GM11168 (cell line): ENCODE measurements around the gene FUT8.

ENCODE experiments used
- in situ Hi-C: fragments of 300-500 bp; cut with MboI; formaldehyde crosslinking; loops from one replicate; pipeline ENCODE4 v1.12.0; 2022; ENCODE audit warnings: low sequenced_read_pairs; ENCODE audit not compliant: unreplicated experiment

Gene FUT8

DNA sequence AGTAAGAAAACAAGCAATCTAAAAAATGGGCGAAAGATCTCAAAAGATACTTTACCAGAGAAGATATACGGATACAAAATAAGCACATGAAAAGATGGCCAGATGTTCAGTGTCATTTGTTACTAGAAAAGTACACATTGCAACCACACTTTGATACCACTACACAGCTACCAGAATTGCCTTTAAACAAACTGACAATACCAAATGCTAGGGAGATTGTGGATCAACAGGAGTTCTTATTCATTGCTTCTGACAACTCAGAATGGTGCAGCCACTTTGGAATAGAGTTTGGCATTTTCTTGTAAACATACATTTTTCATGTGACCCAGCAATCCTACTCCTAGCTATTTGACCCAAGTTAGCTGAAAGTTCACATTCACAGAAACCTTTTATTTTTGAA lies 136.3 kb downstream of the FUT8 start:
- in situ Hi-C loops = no loop called here

DNA sequence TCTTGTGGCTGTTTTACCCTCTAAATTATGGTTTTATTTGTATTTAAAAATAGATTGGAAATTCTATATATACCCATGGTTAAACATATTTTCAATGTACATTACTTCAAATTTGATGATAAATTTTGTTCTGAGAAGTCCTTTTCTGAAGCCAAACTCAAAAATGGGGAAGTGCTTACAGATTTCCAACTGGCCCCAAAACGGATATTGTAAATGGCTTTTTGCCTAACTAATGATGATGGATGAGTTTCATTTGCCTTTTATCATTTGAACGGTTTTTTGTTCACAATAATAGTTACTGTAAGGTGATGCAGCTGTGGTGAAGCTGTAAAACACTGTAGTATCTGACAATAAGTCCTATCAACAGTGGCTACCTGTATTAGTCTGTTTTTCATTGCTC lies 136.9 kb downstream of the FUT8 start:
- in situ Hi-C loops = no loop called here

DNA sequence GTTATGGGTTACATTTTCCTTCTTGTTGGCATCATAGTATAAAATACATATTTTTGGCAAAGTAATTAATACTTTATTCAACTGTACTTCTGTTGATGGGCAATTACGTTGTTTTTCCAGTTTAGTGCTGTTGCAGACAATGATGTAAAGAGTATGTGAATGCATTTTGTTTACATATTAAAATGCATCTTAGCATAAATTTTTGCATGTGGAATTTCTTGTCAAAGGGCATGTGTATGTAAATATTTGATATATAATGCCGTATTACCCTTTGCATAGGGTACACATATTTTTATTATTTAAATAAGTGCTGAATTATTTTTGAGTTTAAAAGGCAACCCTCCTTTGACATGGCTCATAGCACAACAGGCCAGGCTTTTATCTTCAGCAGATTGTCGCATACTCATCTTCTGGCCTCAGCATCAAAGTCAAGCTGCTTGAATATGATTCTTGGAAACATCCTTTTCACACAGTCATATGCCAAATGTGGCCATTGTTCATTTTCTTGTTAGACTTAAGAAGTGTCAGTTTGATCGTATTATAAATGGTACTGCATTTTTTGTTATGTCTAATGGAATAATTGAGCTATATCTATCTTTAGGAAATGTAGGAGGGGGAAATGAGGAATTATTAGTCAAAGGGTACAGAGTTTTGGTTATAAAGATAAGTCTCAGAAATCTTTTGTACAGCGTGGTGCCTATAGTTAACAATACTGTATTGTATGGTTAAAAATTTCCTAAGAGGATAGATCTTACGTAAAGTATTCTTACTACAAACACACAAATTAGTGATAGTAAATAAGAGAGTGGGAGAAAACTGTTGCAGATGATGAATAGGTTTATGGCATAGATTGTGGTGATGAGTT lies 138.5 kb downstream of the FUT8 start:
- in situ Hi-C loops = no loop called here

DNA sequence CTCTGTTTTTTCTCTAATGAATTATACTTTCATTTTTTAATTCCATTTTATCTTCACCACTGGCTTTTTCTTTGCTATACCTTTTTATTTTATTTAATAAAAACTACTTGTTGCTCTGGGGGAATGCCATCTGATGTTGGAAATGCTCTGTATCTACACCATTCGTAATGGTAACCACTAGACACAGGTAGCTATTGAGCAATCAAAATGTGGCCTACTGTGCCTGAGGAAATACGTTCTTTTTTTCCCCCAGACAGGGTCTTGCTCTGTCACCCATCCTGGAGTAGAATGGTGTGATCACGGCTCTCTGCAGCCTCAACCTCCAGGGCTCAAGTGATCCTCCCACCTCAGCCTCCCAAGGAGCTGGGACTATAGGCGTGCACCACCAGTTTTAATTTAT lies 140.2 kb downstream of the FUT8 start:
- in situ Hi-C loops = no loop called here

DNA sequence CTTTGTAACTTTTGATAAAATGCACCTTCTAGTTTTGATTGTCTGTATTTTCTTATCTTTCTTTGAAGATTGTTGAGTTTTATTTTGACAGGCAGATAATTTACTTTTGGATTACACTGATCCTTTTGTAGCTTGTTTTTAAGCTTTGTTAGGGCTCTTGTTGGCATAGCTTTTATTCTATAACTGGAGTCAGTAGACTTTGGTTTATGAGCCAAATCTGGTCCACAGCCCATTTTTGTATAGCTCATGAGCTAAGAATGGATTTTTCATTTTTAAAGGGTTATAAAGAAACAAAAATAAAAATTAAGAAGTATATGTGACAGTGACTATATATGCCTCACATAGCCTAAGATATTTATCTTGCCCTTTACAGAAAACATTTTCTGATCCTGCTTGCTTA lies 142.3 kb downstream of the FUT8 start:
- in situ Hi-C loops = no loop called here

DNA sequence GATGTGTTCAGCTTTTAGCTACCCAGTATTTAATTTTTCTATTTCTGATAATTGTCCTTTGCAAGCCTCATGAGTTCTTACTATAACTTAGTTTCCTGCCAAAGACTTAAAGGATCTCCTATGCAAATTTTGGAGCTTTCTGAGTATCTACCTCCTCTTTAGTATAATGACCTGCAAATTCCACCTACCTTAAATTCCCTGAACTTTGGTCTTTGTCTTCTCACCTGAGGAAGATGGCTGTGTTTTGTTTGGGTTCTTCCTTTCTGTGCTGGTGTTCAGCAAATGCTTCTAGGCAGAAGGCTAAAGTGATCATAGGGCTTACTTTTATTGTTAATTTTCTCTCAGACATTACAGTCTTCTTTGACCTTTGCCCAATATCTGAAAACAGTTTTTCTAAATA lies 142.8 kb downstream of the FUT8 start:
- in situ Hi-C loops = no loop called here

DNA sequence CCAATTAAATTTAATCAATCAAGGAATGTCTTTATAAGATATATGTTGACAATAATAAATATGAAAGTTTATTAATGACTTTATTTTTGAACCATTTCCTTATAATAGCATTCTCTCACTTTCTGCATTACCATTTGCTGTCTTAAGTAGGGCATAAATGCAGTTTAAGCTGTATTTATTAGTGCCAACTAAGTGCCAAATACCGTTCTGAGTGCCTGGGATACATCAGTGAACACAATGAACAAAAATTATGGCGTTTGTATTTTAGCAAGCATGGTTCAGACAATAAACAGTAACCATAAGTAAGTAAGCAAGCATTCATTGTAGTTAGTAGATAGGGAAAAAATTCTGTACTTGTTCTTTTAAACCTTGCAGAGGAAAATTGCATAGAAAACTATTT lies 145.8 kb downstream of the FUT8 start:
- in situ Hi-C loops = no loop called here

DNA sequence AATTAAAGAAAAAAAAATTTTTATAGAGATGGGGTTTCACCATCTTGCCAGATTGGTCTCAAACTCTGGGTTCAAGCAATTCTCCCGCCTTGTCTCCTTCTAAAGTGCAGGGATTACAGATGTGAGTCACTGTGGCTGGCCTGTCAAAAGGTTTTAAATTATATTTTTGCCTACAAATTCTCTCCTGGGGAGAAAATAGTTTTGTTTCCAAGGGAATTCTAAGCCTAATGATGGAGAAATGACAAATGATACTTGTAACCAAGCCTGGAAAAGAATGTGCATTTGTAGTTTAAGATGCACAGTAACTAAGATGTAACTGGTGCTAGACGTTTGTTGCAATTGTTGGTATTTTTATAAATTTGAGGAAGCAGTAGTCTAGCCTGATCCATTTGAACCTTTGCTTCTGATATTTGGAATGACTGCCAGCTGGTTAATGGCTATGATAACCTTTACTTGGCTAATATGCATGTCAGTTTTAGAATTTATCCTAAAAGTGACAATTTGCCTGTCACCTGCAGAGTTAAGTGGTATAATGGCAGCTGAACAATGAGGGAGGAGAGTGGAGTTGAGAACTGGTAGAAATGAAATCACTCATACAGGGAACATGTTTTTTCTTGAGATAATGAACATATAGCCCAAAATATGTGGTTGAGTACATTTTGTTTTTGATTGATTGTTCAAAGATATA lies 148.0 kb downstream of the FUT8 start:
- in situ Hi-C loops = no loop called here

DNA sequence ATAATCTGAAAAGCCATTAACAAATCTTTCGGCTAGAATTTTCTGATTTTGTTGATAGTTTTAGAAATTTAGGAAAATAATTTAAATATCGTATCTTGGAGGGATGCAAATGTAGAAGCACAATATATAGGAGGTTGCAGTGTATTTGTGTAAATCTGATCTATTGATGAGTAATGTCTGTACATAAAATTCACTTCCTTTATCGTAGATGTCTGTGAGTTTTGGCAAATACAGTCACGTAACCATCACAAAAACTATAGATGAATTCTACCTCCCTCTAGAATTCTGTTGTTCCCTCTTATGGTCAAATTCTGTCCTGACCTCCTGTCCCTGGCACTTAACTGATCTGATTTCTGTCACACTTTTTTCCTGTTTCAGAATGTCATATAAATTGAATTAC lies 151.8 kb downstream of the FUT8 start:
- in situ Hi-C loops = no loop called here

DNA sequence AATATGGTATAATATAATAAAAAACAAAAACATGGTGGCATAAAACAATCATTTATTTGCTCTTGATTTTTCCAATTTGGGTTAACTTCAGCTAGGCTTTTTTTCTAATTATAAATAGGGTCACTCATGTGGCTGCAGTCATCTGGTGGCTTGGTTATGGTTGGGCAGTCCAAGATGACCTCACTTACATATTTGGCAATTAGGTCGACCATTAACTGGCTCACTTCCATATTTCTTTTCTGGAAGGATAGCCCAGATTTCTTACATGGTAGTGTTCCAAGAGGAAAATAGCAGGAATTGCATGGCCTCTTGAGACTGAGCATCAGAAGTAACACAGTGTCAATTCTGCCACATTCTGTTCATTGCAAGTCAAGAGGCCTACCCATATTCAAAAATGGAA lies 153.4 kb downstream of the FUT8 start:
- in situ Hi-C loops = no loop called here

DNA sequence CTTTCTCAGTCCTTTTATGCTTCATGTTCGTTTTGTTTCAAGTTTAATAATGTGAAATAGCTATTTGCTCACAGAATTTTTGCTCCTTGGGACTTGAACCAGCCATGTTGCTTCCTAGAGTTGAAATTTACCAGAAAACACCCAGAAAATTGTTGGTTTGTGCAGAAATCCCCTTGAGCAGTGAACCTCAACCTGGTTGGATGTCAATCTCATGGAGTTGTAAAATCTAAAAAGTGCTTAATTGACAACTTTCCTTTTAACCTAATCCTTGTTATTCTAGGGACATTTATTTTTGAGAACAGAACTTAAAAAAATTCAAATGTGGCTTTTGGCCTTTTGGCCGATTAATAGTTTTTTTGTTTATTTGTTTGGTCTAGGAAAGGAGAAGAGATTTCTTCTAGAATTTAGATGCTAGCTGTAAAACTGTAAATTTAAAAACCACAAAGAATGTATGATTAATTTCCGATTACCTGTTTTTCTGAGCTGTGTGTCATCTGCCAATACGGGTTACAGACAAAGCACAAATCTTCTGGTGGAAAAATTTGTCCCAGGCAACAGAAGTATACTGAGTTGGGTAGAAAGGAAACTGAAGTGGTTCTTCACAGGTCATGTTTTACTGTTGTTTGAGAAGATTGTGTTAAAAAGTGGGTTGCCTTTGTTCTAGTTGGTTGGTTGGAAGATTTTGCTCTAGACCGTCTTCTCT lies 154.4 kb downstream of the FUT8 start:
- in situ Hi-C loops = no loop called here

DNA sequence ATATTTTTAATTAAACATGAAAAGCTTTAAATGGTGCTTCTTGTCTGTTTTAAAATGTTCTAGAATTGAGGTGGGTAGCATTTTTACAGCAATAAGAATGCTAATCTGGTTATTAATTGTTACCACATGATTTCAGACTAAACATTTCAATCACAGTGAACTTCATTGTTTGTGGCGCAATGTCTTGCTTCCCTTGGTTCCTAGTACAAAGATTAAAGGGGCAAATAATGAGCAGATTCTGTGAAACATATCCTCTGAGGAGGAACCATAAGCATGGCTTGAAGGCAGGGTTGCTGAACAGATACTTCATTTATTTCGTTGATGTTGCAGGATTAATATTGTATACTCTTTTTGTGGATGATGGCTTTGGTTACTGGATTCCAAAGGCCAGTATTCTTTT lies 162.1 kb downstream of the FUT8 start:
- in situ Hi-C loops = no loop called here

DNA sequence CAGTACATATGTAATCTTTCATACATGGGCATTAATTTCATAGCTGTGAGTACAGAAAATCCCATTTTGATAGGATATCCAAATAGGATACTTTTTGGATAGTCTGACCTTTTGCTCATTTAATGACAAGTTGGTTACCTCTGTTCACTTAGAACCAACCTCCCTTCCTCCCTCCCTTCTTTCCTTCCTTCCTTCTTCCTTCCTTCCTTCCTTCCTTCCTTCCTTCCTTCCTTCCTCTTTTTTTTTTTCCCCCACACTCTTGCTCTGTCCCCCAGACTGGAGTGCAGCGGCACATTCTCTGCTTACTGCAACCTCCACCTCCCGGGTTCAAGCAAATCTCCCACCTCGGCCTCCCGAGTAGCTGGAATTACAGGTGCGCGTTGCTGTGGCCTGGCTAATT lies 162.9 kb downstream of the FUT8 start:
- in situ Hi-C loops = no loop called here

DNA sequence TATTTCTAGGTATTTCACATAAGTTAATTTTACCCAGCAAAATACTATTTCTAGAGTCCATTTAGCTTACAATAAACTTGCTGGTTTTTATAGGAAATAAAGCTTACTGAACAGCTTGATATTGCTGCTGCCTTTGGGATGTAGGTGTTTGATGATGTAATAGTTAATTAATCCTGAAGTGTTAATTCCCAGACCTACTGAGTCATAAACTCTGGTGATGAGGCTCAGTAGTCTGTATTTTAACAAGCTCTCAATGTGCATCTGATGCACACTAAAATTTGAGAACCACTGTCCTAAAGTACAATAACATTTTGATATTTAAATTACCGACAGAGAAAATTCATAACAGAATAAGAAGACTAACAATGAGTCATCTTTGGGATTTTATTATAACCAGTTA lies 168.4 kb downstream of the FUT8 start:
- in situ Hi-C loops = no loop called here

DNA sequence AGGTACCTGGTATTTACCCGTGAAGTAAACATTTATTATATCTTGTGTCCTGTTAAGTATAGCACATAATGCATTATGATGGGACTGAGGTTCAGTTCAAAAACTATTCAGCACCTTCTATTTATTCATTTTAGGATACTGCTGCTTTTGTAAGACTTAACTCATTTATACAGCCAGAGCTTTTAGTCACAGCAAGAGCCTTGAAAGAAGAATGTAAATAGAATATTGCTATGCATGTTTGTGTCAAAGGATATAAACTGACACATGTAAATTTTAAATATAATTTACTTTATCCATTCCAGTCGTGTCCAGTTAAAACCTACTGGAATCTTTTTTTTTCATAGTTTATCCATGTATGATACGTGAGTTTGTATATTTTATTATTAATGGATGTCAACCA lies 168.8 kb downstream of the FUT8 start:
- in situ Hi-C loops = no loop called here

DNA sequence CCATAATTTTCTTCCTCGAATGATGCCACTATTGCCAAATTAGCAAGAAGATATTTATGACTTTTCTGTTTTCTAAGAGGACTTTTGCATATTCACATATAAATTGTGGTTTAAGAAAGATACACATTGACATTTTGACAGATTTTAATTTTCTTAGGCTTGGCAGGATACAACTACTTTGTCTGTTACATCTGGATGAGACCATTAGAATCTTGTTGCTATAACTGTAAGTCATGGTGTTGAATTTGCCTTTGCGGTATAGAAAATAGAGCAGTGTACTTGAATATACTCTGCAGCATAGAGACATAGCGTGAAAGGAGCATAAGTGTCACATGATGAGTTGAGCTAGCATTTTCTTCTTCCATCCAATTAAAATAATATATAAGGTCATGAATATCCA lies 169.3 kb downstream of the FUT8 start:
- in situ Hi-C loops = no loop called here

DNA sequence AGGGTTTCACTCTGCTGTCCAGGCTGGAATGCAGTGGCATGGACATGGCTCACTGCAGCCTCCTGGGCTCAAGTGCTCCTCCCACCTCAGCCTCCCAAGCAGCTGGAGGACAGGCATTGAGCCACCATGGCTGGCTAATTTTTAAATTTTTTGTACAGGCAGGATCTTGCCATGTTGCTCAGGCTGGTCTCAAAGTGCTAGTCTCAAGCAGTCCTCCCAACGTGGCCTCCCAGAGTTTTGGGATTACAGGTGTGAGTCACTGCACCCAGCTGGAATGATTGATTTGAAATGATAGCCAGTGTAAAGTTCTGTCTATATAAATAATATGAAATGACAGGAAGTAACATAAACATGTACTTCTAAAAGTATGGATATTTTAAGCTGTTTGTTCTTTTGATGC lies 172.7 kb downstream of the FUT8 start:
- in situ Hi-C loops = no loop called here

DNA sequence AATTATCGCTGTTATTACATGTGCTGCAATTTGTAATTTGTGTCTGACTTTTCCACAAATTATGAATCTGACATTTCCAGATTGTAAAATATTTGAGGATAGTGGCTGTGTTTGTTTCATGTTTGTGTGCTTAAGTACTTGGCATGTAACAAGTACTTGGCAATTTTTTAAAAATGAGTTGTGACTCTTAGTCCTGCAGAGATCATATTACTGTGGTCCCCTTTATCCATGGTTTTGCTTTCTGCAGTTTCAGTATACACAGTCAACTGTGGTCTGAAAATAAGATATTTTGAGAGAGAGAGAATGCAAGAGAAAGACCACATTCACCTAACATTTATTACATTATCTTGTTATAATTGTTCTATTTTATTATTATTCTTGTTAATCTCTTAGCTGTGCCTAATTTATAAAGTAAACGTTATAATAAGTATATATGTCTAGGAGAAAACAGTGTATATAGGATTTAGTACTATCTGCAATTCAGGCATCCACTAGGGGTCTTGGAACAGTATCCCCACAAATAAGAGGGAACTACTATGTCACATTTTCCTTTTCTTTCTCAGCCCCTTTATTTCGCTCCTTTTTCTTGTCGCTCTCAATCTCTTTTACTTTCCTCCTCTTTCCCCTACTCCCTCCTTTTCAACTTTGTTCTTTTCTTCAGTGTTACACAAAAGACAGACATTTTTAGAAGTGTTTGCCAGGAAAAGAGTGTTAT lies 176.1 kb downstream of the FUT8 start:
- in situ Hi-C loops = no loop called here

DNA sequence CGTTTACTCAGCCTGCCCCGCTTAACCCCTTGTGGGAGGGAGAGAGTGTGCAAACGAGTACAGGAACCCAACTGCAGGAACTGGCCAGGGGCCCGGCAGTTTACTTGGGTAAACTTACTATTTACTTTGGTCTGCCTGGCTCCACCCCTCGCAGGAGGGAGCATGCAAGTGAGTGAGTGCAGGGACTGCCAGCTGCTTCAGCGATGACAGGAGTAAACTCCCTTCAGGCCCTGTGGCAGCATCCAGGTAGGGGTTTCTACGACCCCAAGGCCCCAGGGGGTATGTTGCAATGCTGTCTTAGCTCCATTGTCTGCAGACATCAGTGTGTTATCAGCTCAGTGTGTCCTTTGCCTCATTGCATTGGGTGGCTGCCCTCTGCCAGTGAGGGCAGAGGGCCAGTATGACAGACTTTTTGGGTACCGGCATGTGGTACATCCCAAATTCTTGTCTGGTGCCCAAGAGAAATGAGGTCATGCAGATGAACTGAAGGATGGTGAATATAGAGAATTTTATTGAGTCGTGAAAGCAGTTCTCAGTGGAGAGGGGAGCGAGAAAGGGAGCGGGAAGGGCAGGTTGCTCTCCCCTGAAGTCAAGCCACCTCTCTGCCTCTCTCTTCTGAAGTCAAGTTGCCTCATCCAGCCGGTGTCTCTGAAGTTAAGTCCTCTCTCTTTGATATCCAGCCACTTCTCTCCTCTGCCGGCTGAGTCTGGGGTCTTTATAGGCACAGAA lies 181.8 kb downstream of the FUT8 start:
- in situ Hi-C loops = no loop called here

DNA sequence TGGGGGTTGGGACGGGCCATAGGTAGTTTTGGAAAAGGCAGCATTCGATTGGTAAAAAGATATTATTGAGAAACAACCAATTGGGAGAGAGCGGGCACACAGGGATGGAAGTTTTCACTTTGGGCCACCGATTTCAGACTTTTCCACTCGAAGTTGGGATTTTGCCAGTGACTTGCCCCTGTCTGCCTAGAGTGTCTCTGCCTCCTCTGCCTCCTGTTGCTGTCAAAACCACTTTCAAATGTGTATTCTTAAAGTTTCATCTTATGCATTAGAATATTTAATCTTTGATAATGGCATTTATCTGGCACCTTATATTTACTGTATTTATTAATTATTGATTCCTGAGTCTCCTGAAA lies 182.3 kb downstream of the FUT8 start:
- in situ Hi-C loops = no loop called here
